ENCODE data around the gene GTF2H2C_2.
"Not testable (repeated sequence)": the region's sequence is repeated elsewhere in the genome, so short reads cannot be mapped to it uniquely, and the experiment has no call there.

Gene GTF2H2C_2

GRCh38 chr5:70415117-70415516, at the start of gene GTF2H2C_2:
GTF2H2C_2 (plus strand) TSS chr5:70415368.
- TF ChIP-seq CTCF (IDR thresholded peaks at IDR 0.05): not testable (repeated sequence)

GRCh38 chr5:70400984-70401686, 14.0 kb upstream of the GTF2H2C_2 start:
- TF ChIP-seq CTCF (IDR thresholded peaks at IDR 0.05): peak; percentile 35; the same call in 1 of the 2 replicates
